Measurements from ENCODE around the gene MEGF10.
A peak's percentile ranks its signal among the peaks of the same experiment; 100 is the strongest.
"Not testable (repeated sequence)": the region's sequence is repeated elsewhere in the genome, so short reads cannot be mapped to it uniquely, and the experiment has no call there.

MEGF10 gene

GRCh38 chr5:127290019-127290945, at the start of gene MEGF10:
TSS of gene MEGF10 (plus strand) at chr5:127290796. CDS start at chr5:127331309, 40,513 bp downstream.
- Mint-ChIP-seq H3K4me1 (peaks cover 15% of the 10 kb centered on the region), H3K4me3 (peak within 1 kb of the TSS; percentile 86 to 91 (median 89)), H3K27ac (peak within 1 kb of the TSS; percentile 29 to 75 (median 57)), H3K36me3 (ENCODE audit: low read depth) (no peaks in the 10 kb centered on the region), H3K9me3 (no peaks in the 10 kb centered on the region), H3K27me3 (ENCODE audit: low read depth) (peaks cover 24% of the 10 kb centered on the region)
- TF ChIP-seq CTCF (IDR thresholded peaks at IDR 0.05; ENCODE audit: unreplicated experiment in 3 of 3), result peak; percentile 79 to 83 (median 81)

GRCh38 chr5:127243011-127243410, 47.6 kb upstream of the MEGF10 start:
- H3K36me3 Mint-ChIP-seq (ENCODE audit: low read depth), result peaks cover 3% of the 10 kb centered on the region
- peaks cover 23% of the 10 kb centered on the region for H3K9me3 Mint-ChIP-seq
- no peaks in the 10 kb centered on the region for H3K4me1 Mint-ChIP-seq
- H3K27ac Mint-ChIP-seq, result peak overlapping the region in 1 of 3 experiments; percentile 51
- H3K27me3 Mint-ChIP-seq (ENCODE audit: low read depth), result no peaks in the 10 kb centered on the region
- no peak overlapping the region for H3K4me3 Mint-ChIP-seq
- TF ChIP-seq CTCF (IDR thresholded peaks at IDR 0.05; ENCODE audit: unreplicated experiment in 3 of 3), result no peak

GRCh38 chr5:127254729-127255284, 35.8 kb upstream of the MEGF10 start:
- TF ChIP-seq CTCF (IDR thresholded peaks at IDR 0.05; ENCODE audit: unreplicated experiment in 3 of 3), result no peak
- Mint-ChIP-seq H3K27ac (no peak overlapping the region), H3K36me3 (ENCODE audit: low read depth) (peaks cover 4% of the 10 kb centered on the region), H3K27me3 (ENCODE audit: low read depth) (no peaks in the 10 kb centered on the region), H3K4me1 (no peaks in the 10 kb centered on the region), H3K4me3 (no peak overlapping the region), H3K9me3 (peaks cover 19% of the 10 kb centered on the region)

GRCh38 chr5:127256886-127257597, 33.6 kb upstream of the MEGF10 start:
- no peak for TF ChIP-seq CTCF (IDR thresholded peaks at IDR 0.05; ENCODE audit: unreplicated experiment in 3 of 3)
- Mint-ChIP-seq H3K27me3 (ENCODE audit: low read depth) (no peaks in the 10 kb centered on the region), H3K4me3 (no peak overlapping the region), H3K4me1 (no peaks in the 10 kb centered on the region), H3K27ac (no peak overlapping the region), H3K36me3 (ENCODE audit: low read depth) (peaks cover 4% of the 10 kb centered on the region), H3K9me3 (peaks cover 19% of the 10 kb centered on the region)

- Mint-ChIP-seq H3K36me3 (ENCODE audit: low read depth) (no peaks in the 10 kb centered on the region), H3K9me3 (peaks cover 5% of the 10 kb centered on the region), H3K27ac (no peak overlapping the region), H3K4me1 (no peaks in the 10 kb centered on the region), H3K4me3 (no peak overlapping the region), H3K27me3 (ENCODE audit: low read depth) (no peaks in the 10 kb centered on the region)
- no peak for TF ChIP-seq CTCF (IDR thresholded peaks at IDR 0.05; ENCODE audit: unreplicated experiment in 3 of 3)
Observed at GRCh38 chr5:127260686-127261085, 29.9 kb upstream of the MEGF10 start.

GRCh38 chr5:127265473-127265872, 25.1 kb upstream of the MEGF10 start:
- not testable (repeated sequence) for H3K36me3 Mint-ChIP-seq (ENCODE audit: low read depth)
- peaks cover 13% of the 10 kb centered on the region for H3K9me3 Mint-ChIP-seq

GRCh38 chr5:127268342-127268741, 22.3 kb upstream of the MEGF10 start:
- H3K4me3 Mint-ChIP-seq; H3K4me1 Mint-ChIP-seq; H3K36me3 Mint-ChIP-seq (ENCODE audit: low read depth); H3K27me3 Mint-ChIP-seq (ENCODE audit: low read depth); H3K27ac Mint-ChIP-seq: not testable (repeated sequence)
- H3K9me3 Mint-ChIP-seq, result peaks cover 35% of the 10 kb centered on the region

More at GRCh38 chr5:127265473-127265872, 25.1 kb upstream of the MEGF10 start:
- H3K27me3 Mint-ChIP-seq (ENCODE audit: low read depth); H3K27ac Mint-ChIP-seq; H3K4me1 Mint-ChIP-seq; H3K4me3 Mint-ChIP-seq: not testable (repeated sequence)

GRCh38 chr5:127270713-127271112, 19.9 kb upstream of the MEGF10 start:
- H3K27ac Mint-ChIP-seq; H3K36me3 Mint-ChIP-seq (ENCODE audit: low read depth); H3K4me1 Mint-ChIP-seq; H3K4me3 Mint-ChIP-seq; H3K27me3 Mint-ChIP-seq (ENCODE audit: low read depth): not testable (repeated sequence)
- H3K9me3 Mint-ChIP-seq, result peaks cover 35% of the 10 kb centered on the region

Measured in nephron (organoid).